ENCODE measurements around the gene COL21A1. TPM values are rescaled to one million over a fixed set of nuclear protein-coding genes. Genes with fewer than 3 reads are reported as not detected.

Gene COL21A1
- total RNA-seq, 1 donor from 2014 or later, result not detected

DNA sequence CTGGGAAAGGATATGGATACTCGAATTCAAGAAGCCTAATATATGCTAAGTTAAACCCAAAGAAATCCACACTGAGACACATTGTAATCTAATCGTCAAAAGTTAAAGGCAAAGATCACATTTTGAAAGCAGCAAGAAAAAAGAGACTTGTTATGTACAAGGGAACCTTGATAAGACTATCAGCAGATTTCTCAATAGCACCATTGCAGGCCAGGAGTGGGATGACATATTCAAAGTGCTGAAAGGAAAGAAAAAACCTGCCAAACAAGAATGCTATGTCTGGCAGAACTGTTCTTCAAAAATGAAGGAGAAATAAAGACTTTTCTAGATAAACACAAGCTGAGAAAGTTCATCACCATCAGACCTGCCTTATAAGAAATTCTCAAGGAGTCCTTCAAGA lies 75.2 kb downstream of the COL21A1 start:
- H3K27ac Mint-ChIP-seq, result no peak overlapping the region
- CTCF ChIA-PET, result no interaction called here
- POLR2A ChIA-PET, result no interaction called here
- DNase-seq (no peak), ATAC-seq (ENCODE audit: low read depth) (no peak)
- H3K27me3 Mint-ChIP-seq, result no peaks in the 10 kb centered on the region
- H3K36me3 Mint-ChIP-seq (ENCODE audit: low read depth), result no peaks in the 10 kb centered on the region
- TF ChIP-seq CTCF (IDR thresholded peaks at IDR 0.05), result no peak
- H3K9me3 Mint-ChIP-seq, result peaks cover 37% of the 10 kb centered on the region
- no peaks in the 10 kb centered on the region for H3K4me1 Mint-ChIP-seq
- no peak overlapping the region for H3K4me3 Mint-ChIP-seq
- intact Hi-C loops (cut with micrococcal nuclease), result no loop called here

DNA sequence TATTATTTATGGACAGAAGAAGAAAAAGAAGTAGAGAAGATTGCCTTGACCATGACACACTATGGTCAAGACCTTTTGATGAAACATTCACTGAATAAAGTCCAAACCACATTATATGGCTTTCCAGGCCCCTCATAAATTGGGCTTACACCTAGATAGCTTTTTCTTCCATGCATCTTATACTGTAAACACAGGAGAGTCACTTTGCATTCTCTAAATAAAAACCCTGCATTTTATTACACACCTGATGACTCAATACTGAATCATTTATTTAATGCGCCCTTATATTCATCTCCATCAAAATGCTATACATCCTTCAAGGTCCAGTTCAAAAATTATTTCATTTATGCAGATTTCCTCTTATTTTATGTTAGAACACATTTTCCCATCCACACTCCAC lies 78.0 kb downstream of the COL21A1 start:
- no peak overlapping the region for H3K4me3 Mint-ChIP-seq
- no peaks in the 10 kb centered on the region for H3K27me3 Mint-ChIP-seq
- peaks cover 25% of the 10 kb centered on the region for H3K9me3 Mint-ChIP-seq
- H3K4me1 Mint-ChIP-seq, result no peaks in the 10 kb centered on the region
- POLR2A ChIA-PET, result no interaction called here
- H3K36me3 Mint-ChIP-seq (ENCODE audit: low read depth), result no peaks in the 10 kb centered on the region
- ATAC-seq (ENCODE audit: low read depth) (no peak), DNase-seq (no peak)
- H3K27ac Mint-ChIP-seq, result no peak overlapping the region
- no peak for TF ChIP-seq CTCF (IDR thresholded peaks at IDR 0.05)
- intact Hi-C loops (cut with micrococcal nuclease), result no loop called here
- CTCF ChIA-PET, result no interaction called here

DNA sequence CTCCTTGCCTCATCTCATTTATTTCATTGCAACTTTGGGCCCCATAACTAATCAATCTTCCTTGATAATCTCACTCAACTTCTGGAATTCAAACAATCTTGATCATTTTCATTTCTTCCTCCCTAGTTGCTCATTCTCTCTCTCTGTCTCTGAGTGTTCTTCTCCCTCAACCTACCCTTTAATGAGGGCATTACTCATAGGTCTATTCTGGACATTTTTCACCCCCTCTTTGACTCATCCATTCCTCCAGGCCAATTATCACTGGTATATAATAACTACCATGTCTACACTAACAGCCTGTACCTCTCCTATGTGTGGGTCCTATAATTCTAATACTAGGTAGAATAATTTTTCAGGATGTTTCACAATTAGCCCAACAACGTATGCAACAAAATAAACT lies 78.8 kb downstream of the COL21A1 start:
- H3K27ac Mint-ChIP-seq, result no peak overlapping the region
- DNase-seq (no peak), ATAC-seq (ENCODE audit: low read depth) (no peak)
- no peaks in the 10 kb centered on the region for H3K36me3 Mint-ChIP-seq (ENCODE audit: low read depth)
- no peak overlapping the region for H3K4me3 Mint-ChIP-seq
- ChIA-PET POLR2A (no interaction called here), CTCF (no interaction called here)
- intact Hi-C loops (cut with micrococcal nuclease), result no loop called here
- peaks cover 19% of the 10 kb centered on the region for H3K9me3 Mint-ChIP-seq
- H3K4me1 Mint-ChIP-seq, result no peaks in the 10 kb centered on the region
- no peaks in the 10 kb centered on the region for H3K27me3 Mint-ChIP-seq
- TF ChIP-seq CTCF (IDR thresholded peaks at IDR 0.05), result no peak

- H3K27ac Mint-ChIP-seq, result no peak overlapping the region
- peaks cover 3% of the 10 kb centered on the region for H3K9me3 Mint-ChIP-seq
- POLR2A ChIA-PET, result no interaction called here
- CTCF ChIA-PET, result no interaction called here
- no peaks in the 10 kb centered on the region for H3K36me3 Mint-ChIP-seq (ENCODE audit: low read depth)
- no peaks in the 10 kb centered on the region for H3K27me3 Mint-ChIP-seq
- no peak overlapping the region for H3K4me3 Mint-ChIP-seq
- no peak for DNase-seq
- TF ChIP-seq CTCF (IDR thresholded peaks at IDR 0.05), result no peak
- intact Hi-C loops (cut with micrococcal nuclease), result no loop called here
- no peak for ATAC-seq (ENCODE audit: low read depth)
- no peaks in the 10 kb centered on the region for H3K4me1 Mint-ChIP-seq
Observed at GRCh38 chr6:56162081-56162480, 85.3 kb downstream of the COL21A1 start.

- ChIA-PET POLR2A (no interaction called here), CTCF (no interaction called here)
- H3K9me3 Mint-ChIP-seq, result peaks cover 3% of the 10 kb centered on the region
- no peak for ATAC-seq (ENCODE audit: low read depth)
- no peak for DNase-seq
- H3K27me3 Mint-ChIP-seq, result no peaks in the 10 kb centered on the region
- no peaks in the 10 kb centered on the region for H3K36me3 Mint-ChIP-seq (ENCODE audit: low read depth)
- no peak for TF ChIP-seq CTCF (IDR thresholded peaks at IDR 0.05)
- no peak overlapping the region for H3K27ac Mint-ChIP-seq
- no peak overlapping the region for H3K4me3 Mint-ChIP-seq
- intact Hi-C loops (cut with micrococcal nuclease), result no loop called here
- H3K4me1 Mint-ChIP-seq, result no peaks in the 10 kb centered on the region
Observed at GRCh38 chr6:56160489-56160888, 86.9 kb downstream of the COL21A1 start.
